ENCODE results near the gene MSANTD4. TPM values are rescaled to one million over a fixed set of nuclear protein-coding genes. Genes with fewer than 3 reads are reported as not detected.

MSANTD4 gene
- total RNA-seq, 1 experiment from 2014 or later = 18.0 TPM

GRCh38 chr11:105960252-105961245, 61.5 kb downstream of the MSANTD4 start:
- no peaks in the 10 kb centered on the region for H3K9me3 ChIP-seq (ENCODE audit: low read length)
- no peak overlapping the region for H2AFZ ChIP-seq (ENCODE audit: low read length)
- H3K27ac ChIP-seq (ENCODE audit: low read length) = no peak overlapping the region
- H3K9ac ChIP-seq (ENCODE audit: low read length) = no peak overlapping the region
- H3K79me2 ChIP-seq (ENCODE audit: low read length) = no peaks in the 10 kb centered on the region
- no TSS peak for BruUV-seq (replicated peaks)
- H3K36me3 ChIP-seq (ENCODE audit: low read depth, low read length) = no peaks in the 10 kb centered on the region
- H3F3A ChIP-seq (ENCODE audit: low read length, unreplicated experiment) = no peaks in the 10 kb centered on the region
- POLR2A ChIA-PET (ENCODE audit: unreplicated experiment) = no interaction called here
- intact Hi-C loops (cut with micrococcal nuclease) = no loop called here
- no peaks in the 10 kb centered on the region for H3K4me1 ChIP-seq (ENCODE audit: insufficient read depth, low read length)
- CTCF ChIA-PET = no interaction called here
- no peaks in the 10 kb centered on the region for H3K9me2 ChIP-seq (replicated peaks; ENCODE audit: low read length)
- DNase-seq (no peak), ATAC-seq (no peak)
- H3K27me3 ChIP-seq (ENCODE audit: low read length) = no peaks in the 10 kb centered on the region
- H4K20me1 ChIP-seq (ENCODE audit: low read length) = no peaks in the 10 kb centered on the region
- H3K4me3 ChIP-seq (ENCODE audit: low read length) = no peak overlapping the region
- no peak overlapping the region for H3K4me2 ChIP-seq (ENCODE audit: low read length)
- TF ChIP-seq EZH2 (IDR thresholded peaks at IDR 0.05; ENCODE audit: low read length, unreplicated experiment) (no peak), CTCF (conservative IDR thresholded peaks at IDR 0.05; ENCODE audit: low read depth, low read length) (no peak), EZH2phosphoT487 (IDR thresholded peaks at IDR 0.05; ENCODE audit: borderline replicate concordance, low read length) (no peak)

Other genes starting within 250 kb of the MSANTD4 start
- gene KBTBD3, start 55.1 kb upstream of the MSANTD4 start, total RNA-seq (2014; rRNA removed) = 2.0 and 3.9 TPM in 2 replicates
- 27.7 and 44.2 TPM in 2 replicates for gene AASDHPPT, start 55.4 kb upstream of the MSANTD4 start, total RNA-seq (2014; rRNA removed)